Neuron (in vitro differentiated cells): ENCODE data around the gene TAAR9.

ENCODE experiments used
- H2AFZ ChIP-seq: one replicate; pipeline ENCODE4 v1.6.1; 2013; ENCODE audit warnings: low read depth, mild to moderate bottlenecking, inconsistent platforms, low read length, moderate library complexity
- H3K27me3 ChIP-seq: one replicate; pipeline ENCODE4 v1.6.1; 2013; ENCODE audit warnings: low read length; ENCODE audit not compliant: insufficient read depth
- H3K36me3 ChIP-seq: one replicate; pipeline ENCODE4 v1.6.1; 2013; ENCODE audit warnings: low read length; ENCODE audit not compliant: insufficient read depth
- H3K4me1 ChIP-seq: one replicate; pipeline ENCODE4 v1.6.1; 2013; ENCODE audit warnings: low read length; ENCODE audit not compliant: insufficient read depth
- H3K4me3 ChIP-seq: 2 replicates; pipeline ENCODE4 v1.5.1; 2013; ENCODE audit warnings: mild to moderate bottlenecking, low read length, moderate library complexity
- H3K9me3 ChIP-seq: one replicate; pipeline ENCODE4 v1.6.1; 2013; ENCODE audit warnings: low read length

TAAR9 gene

DNA sequence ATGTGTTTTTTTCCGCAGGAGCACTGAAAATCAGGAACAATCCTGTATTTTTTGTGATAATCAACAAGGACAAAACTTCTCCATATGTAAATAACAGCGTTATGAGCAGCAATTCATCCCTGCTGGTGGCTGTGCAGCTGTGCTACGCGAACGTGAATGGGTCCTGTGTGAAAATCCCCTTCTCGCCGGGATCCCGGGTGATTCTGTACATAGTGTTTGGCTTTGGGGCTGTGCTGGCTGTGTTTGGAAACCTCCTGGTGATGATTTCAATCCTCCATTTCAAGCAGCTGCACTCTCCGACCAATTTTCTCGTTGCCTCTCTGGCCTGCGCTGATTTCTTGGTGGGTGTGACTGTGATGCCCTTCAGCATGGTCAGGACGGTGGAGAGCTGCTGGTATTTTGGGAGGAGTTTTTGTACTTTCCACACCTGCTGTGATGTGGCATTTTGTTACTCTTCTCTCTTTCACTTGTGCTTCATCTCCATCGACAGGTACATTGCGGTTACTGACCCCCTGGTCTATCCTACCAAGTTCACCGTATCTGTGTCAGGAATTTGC, 32.2 kb downstream of the TAAR9 start, which contains the start of gene TAAR6:
TAAR6 (plus strand) TSS at position 102 of the 557 bp plus-strand sequence; CDS start at position 102, 0 bp downstream.
- Histone ChIP-seq H3K27me3 (no peaks in the 10 kb centered on the region), H2AFZ (no peak within 1 kb of the TSS), H3K9me3 (no peaks in the 10 kb centered on the region), H3K4me1 (peaks cover 2% of the 10 kb centered on the region), H3K4me3 (no peak within 1 kb of the TSS), H3K36me3 (no peaks in the 10 kb centered on the region)

DNA sequence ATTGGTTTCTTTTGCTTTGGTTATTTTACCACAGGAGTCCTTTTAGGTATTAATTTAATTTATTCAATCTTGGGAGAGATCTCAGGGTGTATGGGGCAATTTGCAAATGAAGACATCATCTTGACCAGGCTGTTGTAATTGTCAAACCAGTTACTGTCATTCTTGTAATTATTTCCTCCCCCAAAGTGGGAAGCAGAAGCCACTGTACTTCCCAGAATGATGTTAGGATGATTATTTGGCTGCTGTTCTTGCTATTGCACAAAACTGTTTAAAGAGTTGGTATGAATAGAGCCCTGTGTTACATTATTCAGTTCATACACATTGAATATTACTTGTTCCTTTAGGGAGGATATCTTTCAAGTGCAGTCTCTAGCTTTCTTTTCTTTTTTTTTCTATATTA, 33.7 kb downstream of the TAAR9 start:
- Histone ChIP-seq H3K4me3 (no peak overlapping the region), H3K4me1 (peaks cover 2% of the 10 kb centered on the region), H3K27me3 (no peaks in the 10 kb centered on the region), H3K9me3 (no peaks in the 10 kb centered on the region), H2AFZ (no peak overlapping the region), H3K36me3 (no peaks in the 10 kb centered on the region)

DNA sequence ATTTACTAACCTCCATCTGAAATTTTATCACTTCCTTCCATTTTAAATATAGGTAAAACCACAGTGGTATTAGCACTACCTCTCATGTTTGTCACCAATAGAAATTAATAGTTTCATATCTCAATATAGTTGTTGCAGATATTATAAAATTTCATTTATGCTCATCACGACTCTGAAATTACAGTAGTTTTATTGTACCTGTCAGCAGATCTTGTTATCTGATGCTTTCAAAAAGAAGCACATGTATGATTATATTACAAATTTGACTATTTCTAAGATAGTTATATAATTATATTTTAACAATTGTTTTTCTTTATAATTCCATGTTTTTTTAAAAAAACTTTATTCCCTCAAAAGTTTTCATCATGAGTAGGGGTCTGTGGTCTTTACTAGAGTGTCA, 46.6 kb downstream of the TAAR9 start:
- no peak overlapping the region for H3K4me3 ChIP-seq
- H2AFZ ChIP-seq, result no peak overlapping the region
- H3K4me1 ChIP-seq, result no peaks in the 10 kb centered on the region
- H3K27me3 ChIP-seq, result no peaks in the 10 kb centered on the region
- H3K9me3 ChIP-seq, result peaks cover 2% of the 10 kb centered on the region
- no peaks in the 10 kb centered on the region for H3K36me3 ChIP-seq

DNA sequence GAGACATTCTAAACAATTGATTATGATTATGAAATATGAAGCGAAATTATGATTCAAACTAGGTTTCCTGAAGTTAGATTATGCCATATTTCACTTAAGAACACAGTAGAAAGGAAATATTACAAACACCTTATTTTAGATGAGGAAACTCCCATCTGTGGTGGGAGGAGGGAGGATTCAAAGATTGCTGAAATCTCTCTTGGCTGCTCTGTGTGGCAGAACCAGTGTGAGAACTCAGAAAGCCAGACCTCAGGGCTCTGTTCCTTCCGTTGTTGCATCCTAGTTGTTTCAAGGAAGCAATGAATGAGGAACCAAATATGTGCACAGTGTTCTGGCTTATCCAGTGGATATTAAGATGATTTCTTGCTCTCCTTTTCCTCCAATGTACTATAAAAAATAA, 49.3 kb downstream of the TAAR9 start:
- Histone ChIP-seq H3K9me3 (no peaks in the 10 kb centered on the region), H3K4me1 (no peaks in the 10 kb centered on the region), H3K36me3 (no peaks in the 10 kb centered on the region), H3K27me3 (no peaks in the 10 kb centered on the region), H3K4me3 (no peak overlapping the region), H2AFZ (no peak overlapping the region)
